GM19035 (cell line): ENCODE data around the gene NCKAP5.

Experiments
- ATAC-seq: cut with Tn5 transposase; IDR thresholded peaks from one replicate; pipeline ENCODE4 v1.9.1; 2021; ENCODE audit not compliant: unreplicated experiment

Gene NCKAP5

GRCh38 chr2:132751836-132752235 is 816.4 kb downstream of the NCKAP5 start:
- no peak for ATAC-seq

DNA sequence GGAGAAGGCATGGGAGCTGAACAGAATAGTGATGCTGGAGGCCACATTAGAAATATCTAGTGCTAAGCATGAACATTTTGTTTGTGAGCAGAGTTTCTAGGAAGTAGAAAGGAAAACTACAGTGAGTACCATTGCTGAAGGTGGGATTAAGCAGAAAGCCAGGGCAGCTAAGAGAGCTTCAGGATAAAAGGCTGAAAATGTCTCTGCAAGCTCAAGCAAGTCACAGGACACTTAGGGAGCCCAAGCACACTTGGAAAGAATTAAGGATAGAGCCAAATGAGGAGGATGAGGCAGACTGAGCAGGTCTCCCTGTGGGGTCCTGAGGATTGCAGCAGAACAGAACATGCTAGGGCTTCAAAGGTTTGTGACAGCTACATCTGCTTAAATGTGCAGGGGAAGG is 817.7 kb downstream of the NCKAP5 start:
- no peak for ATAC-seq

GRCh38 chr2:132747046-132747445 is 821.2 kb downstream of the NCKAP5 start:
- ATAC-seq: no peak

DNA sequence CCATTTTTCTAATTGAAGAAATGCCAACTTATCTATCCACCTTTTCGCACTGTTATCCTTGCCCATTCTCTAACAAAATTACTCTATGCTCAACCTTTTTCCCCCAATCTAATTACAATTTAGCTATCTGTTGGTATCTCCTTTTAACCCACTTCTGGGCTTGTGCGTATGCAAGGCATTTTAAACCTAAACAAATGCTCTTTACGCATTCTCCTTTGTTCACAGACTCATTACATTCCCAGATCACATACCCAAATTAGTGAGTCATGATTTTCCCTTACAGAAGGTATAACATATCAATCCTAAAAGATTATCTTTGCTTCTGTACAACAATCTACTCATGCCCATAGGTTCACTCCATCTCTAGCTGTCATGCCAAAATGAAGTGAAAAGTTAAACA is 826.5 kb downstream of the NCKAP5 start:
- no peak for ATAC-seq

DNA sequence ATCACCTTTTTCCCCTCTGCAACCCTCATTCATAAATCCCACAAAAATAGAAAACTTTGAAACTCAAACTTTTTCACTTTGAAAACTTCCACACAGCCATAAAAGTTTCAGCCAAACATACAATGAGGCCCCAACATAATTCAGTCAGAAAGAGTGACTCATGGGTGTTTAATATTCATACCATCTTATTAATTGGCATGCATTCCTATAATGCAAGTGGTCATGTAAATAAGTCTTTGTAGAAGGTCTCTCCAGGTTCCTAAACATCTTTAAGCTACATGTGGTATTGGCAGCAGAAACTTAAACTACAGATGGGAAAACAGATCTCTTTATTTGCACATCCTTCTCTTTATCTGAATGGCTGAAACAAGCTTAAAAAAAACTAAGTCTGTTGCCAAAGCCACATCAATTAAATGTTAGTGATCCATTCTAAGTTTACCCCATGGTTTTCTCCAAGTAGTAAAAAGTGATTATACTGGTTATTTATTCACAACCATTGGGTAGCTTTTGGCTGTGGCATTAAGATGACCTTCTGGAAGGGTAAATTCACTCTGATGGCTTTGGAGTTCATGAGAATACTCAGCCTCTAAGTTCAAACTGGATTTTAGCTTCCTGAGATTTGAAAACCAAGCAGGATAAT is 828.1 kb downstream of the NCKAP5 start:
- no peak for ATAC-seq

DNA sequence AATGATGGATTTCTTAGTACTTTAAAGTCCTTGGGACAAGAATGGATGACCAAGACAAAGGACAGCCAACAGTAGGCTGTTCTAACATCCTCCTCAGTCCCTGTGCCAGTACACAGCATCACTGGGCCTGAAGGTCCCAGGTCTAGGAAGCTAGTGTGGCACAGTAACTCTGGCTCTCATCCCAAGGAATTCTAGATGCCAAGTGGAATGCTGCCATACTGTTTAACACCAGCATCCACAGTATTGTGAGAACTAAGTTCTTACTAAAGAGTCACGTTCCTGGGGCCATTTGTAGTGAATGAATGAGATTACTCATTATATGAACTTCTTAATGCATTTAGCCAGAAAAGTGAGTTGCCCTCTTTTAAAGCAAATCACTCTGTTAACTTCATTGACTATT is 830.0 kb downstream of the NCKAP5 start:
- ATAC-seq: no peak

GRCh38 chr2:132736059-132736458 is 832.2 kb downstream of the NCKAP5 start:
- no peak for ATAC-seq

DNA sequence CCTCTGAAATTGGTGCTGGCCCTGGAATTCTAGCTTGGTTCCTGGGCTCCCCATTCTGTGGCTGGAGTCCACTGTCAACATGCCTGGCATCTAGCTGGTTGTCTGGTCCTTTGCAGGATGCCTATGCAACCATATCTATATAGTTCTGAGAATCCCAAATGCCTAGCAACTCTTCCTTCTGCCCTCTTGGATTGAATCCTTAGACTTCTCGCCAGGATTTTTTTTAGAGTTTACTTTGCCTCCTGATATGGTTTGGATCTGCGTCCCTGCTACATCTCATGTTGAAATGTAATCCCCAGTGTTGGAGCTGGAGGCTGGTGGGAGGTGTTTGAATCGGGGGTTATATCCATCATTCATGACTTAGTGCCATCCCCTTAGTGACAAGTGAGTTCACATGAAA is 833.3 kb downstream of the NCKAP5 start:
- no peak for ATAC-seq

DNA sequence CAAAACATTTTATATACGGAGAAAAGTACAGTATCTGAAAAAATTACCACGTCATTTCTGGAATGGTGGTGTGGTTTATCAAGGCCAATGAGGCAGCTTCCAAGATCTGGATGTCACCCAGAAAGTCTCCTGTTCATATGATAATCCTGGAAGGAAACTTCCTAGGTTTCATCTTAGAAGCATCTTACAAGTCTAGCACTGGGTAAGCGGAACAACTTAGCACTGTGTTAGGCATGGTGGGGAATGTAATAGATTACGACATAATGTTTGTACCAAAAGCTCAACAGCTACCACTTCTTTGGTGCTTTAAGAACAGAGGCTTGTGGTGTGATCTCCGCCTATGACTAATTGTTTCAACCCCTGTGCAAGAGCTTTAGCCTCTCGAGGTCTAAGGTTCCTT is 835.2 kb downstream of the NCKAP5 start:
- ATAC-seq: no peak

GRCh38 chr2:132732694-132733093 is 835.6 kb downstream of the NCKAP5 start:
- ATAC-seq: no peak

- no peak for ATAC-seq
Observed at GRCh38 chr2:132731441-132731840, 836.8 kb downstream of the NCKAP5 start.

DNA sequence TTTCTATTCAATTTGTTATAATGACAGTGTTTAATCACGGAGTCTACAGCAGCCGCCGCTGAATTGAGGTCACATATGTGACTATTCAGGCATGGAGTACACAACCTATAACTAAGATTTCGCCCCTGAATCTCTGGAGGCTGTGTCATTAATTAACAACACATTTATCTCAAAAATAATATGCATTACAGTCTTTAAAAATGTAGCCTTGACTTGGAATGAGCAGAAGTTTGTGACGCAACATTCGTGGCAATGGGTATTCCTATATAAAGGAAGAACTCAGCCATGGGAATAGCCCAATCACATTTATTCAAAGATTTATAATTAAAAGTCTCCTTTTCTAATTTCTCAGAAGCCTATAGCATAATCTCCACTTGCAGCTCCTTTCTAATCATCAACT is 837.7 kb downstream of the NCKAP5 start:
- ATAC-seq: no peak

DNA sequence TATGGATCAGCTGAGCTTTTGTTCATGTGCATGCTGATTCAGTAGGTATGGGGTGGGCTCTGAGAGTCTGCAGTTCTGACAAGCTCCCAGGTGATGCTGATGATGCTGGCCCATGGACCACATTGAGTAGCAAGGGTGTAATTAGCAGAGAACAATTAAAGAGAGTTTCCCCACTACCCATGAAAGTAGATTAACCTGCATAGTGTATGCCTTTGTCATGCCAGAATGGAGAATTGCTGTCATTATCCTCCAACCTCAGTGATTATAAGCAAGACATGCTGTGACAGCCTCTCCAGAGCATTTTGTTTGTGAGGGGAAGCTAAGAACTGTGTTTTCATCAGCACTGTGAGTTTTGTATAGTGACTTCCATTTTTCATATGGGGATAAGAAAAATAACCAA is 838.7 kb downstream of the NCKAP5 start:
- no peak for ATAC-seq

DNA sequence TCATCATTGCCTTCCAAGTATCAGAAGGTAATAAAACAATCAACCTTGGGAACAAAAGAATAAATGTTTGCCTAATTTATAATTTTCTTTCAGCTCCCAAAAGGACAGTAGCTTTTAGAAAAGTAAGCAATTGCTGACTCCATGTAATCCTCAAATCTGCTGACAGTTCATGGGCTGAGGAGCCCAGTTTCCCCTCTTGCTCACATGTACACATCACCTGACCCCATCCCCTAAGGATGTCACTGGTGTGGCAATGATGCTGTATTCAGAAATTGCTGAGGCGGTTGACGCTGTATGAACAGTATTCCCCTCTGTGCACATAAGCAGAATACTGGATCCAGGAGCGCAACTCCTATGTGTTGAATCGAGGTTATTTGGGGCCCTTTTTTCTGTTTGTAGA is 842.1 kb downstream of the NCKAP5 start:
- ATAC-seq: no peak

GRCh38 chr2:132725748-132726147 is 842.5 kb downstream of the NCKAP5 start:
- ATAC-seq: no peak

DNA sequence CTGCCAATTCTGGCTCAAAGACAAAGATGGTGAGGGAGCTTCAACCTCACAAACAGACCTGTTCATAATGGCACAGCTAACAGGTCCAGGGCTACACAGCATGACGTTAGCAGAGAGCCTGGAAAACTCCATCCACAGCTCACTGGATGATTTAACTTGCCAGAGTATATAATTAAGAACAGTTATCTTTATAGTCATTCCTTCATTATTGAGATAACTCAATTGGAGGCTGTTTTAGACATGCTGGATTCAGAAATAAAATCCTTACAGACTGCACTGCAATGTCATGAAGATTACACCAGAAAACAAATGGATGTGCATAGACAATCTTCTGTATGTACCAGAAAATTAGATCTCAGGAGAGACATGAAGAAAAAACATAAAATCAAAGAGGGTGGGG is 843.1 kb downstream of the NCKAP5 start:
- no peak for ATAC-seq

- no peak for ATAC-seq
Observed at GRCh38 chr2:132721938-132722337, 846.3 kb downstream of the NCKAP5 start.

DNA sequence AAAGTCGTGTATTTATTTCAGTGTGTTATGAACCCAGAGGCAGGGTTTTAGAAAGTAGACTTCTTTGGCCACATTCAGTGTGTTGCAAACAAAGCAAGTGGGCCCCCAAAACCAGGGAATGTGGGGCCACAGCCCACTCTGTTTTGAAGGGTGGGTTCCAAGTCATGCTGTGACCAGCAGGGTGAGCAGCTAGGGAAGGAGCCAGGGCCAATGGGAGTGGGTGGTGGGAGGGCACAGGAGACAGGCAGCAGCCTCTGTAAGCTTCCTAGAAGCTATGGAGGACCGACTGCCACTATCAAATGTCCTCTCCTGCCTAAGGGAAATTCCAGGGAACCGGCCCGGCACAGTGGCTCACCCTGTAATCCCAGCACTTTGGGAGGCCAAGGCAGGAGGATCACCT is 847.9 kb downstream of the NCKAP5 start:
- no peak for ATAC-seq

GRCh38 chr2:132719480-132719879 is 848.8 kb downstream of the NCKAP5 start:
- no peak for ATAC-seq

DNA sequence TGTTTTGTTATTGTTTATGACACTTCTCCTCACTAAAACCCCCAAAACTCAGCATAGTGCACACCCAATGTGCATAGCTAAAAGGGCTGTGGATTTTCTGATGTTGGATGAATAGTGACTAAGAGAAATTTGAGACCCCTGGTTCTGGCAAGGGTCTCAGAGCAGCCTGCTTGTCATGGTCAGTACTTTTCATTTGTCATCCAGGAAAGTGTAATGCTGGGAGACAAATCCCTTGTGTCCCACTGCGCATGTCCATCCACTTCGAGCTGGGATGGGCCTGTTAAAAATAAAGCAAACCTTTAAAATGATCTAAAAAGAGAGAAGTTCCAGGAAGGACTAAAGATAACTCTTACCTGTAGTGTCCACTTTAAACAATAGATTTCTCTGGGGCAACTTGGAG is 851.3 kb downstream of the NCKAP5 start:
- ATAC-seq: no peak

DNA sequence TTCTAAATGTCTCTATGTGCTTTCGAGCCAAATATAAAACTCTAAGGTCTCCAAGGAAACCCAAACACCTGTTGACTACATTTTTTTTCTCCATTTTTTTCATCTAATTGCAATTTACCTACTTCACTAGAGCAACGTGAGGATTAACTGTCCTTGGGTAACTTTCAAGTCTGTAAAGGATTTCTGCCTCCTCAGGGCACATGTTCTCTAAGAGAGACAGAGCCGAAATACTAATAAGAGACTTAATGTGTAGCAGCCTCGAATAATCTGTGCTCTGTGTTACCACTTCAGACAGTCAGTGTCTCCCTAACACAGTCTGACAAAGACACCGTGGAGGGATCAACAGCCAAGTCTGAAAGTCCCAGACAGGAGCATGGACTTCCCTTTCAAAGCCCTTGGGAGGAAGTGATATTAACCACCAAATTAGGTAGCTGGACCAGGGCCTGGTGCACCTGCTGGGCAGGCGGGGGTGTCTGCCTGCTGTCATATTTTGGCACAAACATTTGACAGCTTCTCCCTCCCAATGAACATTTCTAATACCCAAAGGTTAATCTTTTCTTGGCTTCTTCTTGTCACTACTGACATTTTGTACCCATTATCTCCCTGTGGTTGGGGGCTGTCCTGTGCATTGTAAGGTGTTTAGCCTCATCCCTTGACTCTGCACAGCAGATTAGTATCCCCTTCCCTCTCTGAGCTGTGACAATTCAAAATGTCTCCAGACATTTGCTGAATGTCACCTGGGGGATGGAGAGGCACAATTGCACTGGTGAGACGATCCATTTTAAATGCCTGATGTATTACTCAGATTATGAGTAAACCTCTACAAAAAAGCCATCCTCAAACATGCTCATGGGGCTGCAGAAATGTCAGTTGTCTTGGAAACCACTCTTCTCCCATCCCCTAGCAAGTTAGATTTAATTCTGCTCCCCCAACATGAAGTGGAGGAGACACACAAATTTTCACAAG is 852.6 kb downstream of the NCKAP5 start:
- ATAC-seq: no peak

- ATAC-seq: no peak
Observed at GRCh38 chr2:132703396-132703795, 864.9 kb downstream of the NCKAP5 start.
